Renal cortex interstitium (tissue), 11 donors: ENCODE measurements around the gene EFCAB10. TPM values are rescaled to one million over a fixed set of nuclear protein-coding genes. Genes with fewer than 3 reads are reported as not detected.
A peak's percentile ranks its signal among the peaks of the same experiment; 100 is the strongest.
"Not testable (repeated sequence)": the region's sequence is repeated elsewhere in the genome, so short reads cannot be mapped to it uniquely, and the experiment has no call there.

Experiments used
- DNase-seq, 11 donors: peaks; one replicate each; pipeline ENCODE4 v3.0.0-alpha.2; 2013; ENCODE audit warnings: low read depth in 9 of 11, low spot score in 4 of 11; ENCODE audit errors: extremely low read depth in 1 of 11
- polyA plus RNA-seq, 3 donors: library from polyadenylated mRNA; unstranded; fragments of 120-200 nt; gene quantifications; one replicate each; pipeline ENCODE4 v1.2.1, GENCODE V29; 2013; ENCODE audit not compliant: insufficient read length in 3 of 3

The EFCAB10 gene
- polyA plus RNA-seq, 3 donors, result 2.1 to 2.2 (median 2.2) TPM

DNA sequence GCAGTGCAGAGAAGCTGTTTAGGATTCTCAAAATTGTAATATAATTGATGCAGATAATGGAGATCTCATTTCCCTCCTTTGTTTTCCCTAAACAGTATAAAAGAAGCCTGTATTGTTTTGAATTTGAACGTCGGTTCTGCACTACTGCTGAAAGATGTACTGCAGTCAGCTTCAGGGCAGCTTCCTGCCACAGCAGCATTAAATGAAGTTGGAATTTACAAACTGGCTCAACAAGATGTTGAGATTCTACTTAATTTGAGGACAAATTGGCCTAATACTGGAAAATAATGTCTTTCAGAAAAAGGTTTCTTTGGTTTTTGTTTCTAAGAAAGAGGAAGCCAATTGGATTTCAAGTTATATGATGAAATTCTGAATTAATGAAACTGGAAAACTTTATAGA is 14.3 kb downstream of the EFCAB10 start:
- no peak for DNase-seq

DNA sequence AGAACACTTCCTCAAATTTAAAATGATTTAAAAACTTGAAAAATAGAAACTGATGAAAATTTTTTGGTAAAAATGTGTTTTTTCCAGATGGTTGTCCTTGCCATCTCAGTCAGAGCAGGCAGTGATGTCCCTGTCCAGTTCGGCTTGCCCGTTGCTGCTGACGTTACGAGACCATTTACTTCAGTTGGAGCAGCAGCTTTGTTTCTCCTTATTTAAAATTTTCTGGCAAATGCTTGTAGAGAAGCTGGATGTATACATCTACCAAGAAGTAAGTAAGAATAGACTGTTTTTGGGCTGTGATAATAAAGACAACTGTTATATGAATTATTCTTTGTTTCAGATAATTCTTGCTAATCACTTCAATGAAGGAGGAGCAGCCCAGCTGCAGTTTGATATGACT is 16.1 kb downstream of the EFCAB10 start:
- DNase-seq, result no peak

DNA sequence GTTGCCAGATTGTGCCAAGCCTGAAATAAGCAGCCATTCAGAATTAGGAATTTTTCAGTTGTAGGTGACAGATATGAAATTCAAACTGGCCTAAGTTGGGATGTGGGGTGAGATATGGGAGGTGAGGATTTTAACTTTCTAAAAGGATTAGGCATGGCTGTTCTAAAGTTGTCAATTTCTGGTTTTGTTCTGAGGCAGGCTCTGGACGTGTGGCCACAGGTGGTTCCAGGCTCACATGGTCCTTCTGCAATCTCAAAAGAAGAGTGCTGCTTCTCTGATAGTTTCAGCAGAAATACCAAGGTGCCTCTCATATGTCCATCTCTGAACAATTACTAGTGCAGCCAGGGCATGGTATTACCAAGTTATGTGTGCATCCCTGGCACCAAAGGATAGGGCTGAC is 21.4 kb downstream of the EFCAB10 start:
- DNase-seq, result no peak

- no peak for DNase-seq
Measured at GRCh38 chr7:105538339-105538738, 43.0 kb downstream of the EFCAB10 start.

- no peak for DNase-seq
Measured at GRCh38 chr7:105532709-105533460, 48.4 kb downstream of the EFCAB10 start.

- peak; percentile 60 to 86 (median 84) for DNase-seq
Measured at GRCh38 chr7:105531792-105532671, 49.3 kb downstream of the EFCAB10 start, which contains the start of gene RINT1. RINT1 (plus strand) TSS chr7:105532201; CDS start chr7:105532316, 115 bp downstream.

DNA sequence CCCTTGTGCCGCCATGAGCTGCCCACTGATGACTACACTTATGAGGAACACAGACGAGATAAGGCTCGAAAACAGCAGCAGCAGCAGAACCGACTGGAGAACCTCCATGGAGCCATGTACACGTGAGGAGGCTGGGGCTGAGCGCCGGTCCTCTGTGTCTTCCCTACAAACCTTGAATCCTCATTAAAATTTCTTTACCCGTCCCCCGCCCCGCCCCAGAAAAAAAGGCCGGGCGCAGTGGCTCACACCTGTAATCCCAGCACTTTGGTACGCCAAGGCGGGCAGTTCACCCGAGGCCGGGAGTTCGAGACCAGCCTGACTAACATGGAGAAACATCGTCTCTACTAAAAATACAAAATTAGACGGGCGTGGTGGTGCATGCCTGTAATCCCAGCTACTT is 50.7 kb downstream of the EFCAB10 start:
- DNase-seq, result no peak

DNA sequence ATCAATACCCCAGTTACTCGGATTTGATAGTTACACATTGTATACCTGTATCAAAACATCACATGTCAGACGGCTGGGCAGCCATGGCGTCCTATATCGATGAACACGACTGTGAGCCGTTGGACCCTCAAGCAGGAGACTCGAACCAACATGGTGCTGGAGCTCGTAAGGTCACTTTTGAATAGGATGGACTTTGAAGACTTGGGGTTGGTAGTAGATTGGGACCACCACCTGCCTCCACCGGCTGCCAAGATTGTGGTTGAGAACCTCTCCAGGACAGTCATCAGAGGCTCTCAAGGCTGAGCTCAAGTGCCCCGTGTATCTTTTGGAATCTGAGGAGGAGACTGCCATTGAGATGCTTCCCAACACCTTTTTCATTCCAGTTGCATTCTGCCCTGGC is 51.2 kb downstream of the EFCAB10 start:
- no peak for DNase-seq

- not testable (repeated sequence) for DNase-seq
Measured at GRCh38 chr7:105527737-105528136, 53.6 kb downstream of the EFCAB10 start.

- no peak for DNase-seq
Measured at GRCh38 chr7:105524840-105525239, 56.5 kb downstream of the EFCAB10 start.

- not testable (repeated sequence) for DNase-seq
Measured at GRCh38 chr7:105524423-105524822, 56.9 kb downstream of the EFCAB10 start.

- peak in 10 of 11 donors; percentile 75 to 90 (median 86) for DNase-seq
Measured at GRCh38 chr7:105521717-105522463, 59.4 kb downstream of the EFCAB10 start, which contains the start of gene PUS7. PUS7 (minus strand) TSS chr7:105522271; CDS start chr7:105508512, 13,759 bp downstream.

- peak in 9 of 11 donors; percentile 36 to 63 (median 54) for DNase-seq
Measured at GRCh38 chr7:105521027-105521716, 60.1 kb downstream of the EFCAB10 start.

DNA sequence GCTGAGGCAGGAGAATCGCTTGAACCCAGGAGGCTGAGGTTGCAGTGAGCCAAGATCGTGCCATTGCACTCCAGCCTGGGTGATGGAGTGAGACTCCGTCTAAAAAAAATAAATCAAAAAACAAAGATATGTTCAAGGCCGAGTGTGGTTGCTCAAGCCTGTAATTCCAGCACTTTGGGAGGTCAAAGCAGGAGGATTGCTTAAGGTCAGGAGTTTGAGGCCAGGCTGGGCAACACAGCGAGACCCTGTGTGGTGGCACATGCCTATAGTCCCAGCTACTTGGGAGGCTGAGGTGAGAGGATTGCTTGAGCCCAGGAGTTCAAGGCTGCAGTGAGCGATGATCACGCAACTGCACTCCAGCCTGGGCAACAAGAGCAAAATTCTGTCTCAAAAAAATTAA is 60.7 kb downstream of the EFCAB10 start:
- not testable (repeated sequence) for DNase-seq

DNA sequence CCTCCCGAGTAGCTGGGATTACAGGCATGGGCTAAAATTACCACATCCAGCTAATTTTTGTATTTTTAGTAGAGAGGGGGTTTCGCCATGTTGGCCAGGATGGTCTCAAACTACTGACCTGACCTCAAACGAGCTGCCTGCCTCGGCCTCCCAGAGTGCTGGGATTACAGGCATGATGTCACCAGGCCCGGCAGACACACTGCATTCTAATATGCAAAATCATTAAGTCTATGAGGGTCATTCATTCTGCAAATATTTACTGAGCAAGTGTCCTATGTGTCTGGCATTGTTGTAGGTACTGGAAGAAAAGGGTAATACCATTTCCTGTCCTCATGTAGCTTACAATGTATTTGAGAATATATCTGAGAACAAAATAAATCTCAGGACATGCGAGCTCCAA is 61.9 kb downstream of the EFCAB10 start:
- DNase-seq, result no peak

GRCh38 chr7:105515610-105516009 is 65.7 kb downstream of the EFCAB10 start:
- not testable (repeated sequence) for DNase-seq
